ENCODE measurements around the gene SLC35E2B.

DNA sequence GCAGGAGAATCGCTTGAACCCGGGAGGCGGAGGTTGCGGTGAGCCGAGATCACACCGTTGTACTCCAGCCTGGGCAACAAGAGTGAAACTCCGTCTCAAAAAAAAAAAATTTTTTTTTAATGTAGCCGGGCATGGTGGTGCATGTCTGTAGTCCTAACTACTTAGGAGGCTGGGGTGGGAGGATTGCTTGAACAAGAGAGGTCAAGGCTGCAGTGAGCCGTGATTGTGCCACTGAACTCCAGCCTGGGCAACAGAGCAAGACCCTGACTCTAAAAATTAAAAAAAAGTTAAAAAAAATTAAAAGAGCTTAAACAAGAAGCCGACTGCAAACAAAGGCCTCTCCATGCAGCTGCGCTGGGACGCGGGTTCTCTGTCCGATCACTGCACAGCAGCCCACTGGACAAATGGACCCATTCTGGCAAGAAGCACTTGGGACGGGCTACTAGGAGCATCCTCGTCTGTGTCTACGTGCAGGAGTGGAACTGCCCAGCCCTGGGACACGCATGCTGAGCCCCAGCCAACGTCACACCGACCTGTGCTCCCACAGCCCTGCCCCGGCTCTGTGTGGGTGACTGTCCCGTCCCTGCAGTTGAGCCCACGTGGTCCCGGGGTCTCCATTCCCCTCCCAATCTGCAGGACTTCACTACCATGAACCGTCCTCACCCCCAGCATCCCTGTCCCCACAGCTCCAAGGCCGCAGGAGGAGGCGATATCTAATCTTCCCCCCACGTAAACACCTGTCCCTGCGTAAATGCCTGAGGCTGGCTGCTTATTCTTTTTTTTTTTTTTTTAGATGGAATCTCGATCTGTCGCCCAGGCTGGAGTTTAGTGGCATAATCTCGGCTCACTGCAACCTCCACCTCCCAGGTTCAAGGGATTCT, 12.3 kb downstream of the SLC35E2B start:
- TF ChIP-seq, protein P1, sequence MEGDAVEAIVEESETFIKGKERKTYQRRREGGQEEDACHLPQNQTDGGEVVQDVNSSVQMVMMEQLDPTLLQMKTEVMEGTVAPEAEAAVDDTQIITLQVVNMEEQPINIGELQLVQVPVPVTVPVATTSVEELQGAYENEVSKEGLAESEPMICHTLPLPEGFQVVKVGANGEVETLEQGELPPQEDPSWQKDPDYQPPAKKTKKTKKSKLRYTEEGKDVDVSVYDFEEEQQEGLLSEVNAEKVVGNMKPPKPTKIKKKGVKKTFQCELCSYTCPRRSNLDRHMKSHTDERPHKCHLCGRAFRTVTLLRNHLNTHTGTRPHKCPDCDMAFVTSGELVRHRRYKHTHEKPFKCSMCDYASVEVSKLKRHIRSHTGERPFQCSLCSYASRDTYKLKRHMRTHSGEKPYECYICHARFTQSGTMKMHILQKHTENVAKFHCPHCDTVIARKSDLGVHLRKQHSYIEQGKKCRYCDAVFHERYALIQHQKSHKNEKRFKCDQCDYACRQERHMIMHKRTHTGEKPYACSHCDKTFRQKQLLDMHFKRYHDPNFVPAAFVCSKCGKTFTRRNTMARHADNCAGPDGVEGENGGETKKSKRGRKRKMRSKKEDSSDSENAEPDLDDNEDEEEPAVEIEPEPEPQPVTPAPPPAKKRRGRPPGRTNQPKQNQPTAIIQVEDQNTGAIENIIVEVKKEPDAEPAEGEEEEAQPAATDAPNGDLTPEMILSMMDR (IDR thresholded peaks at IDR 0.05; ENCODE audit: low read depth, low read length): no peak
- TF ChIP-seq, protein P2, sequence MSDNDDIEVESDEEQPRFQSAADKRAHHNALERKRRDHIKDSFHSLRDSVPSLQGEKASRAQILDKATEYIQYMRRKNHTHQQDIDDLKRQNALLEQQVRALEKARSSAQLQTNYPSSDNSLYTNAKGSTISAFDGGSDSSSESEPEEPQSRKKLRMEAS (IDR thresholded peaks at IDR 0.05; ENCODE audit: low read depth, low read length): no peak
- TF ChIP-seq POLR2A (IDR thresholded peaks at IDR 0.05; ENCODE audit: extremely low read depth, insufficient read length) (no peak), MYC (IDR thresholded peaks at IDR 0.05; ENCODE audit: low read depth, low read length) (no peak)

Measured in NB4 (cell line).